ENCODE measurements around the gene STON1.
"Not testable (repeated sequence)": the region's sequence is repeated elsewhere in the genome, so short reads cannot be mapped to it uniquely, and the experiment has no call there.

STON1 gene, protein sequence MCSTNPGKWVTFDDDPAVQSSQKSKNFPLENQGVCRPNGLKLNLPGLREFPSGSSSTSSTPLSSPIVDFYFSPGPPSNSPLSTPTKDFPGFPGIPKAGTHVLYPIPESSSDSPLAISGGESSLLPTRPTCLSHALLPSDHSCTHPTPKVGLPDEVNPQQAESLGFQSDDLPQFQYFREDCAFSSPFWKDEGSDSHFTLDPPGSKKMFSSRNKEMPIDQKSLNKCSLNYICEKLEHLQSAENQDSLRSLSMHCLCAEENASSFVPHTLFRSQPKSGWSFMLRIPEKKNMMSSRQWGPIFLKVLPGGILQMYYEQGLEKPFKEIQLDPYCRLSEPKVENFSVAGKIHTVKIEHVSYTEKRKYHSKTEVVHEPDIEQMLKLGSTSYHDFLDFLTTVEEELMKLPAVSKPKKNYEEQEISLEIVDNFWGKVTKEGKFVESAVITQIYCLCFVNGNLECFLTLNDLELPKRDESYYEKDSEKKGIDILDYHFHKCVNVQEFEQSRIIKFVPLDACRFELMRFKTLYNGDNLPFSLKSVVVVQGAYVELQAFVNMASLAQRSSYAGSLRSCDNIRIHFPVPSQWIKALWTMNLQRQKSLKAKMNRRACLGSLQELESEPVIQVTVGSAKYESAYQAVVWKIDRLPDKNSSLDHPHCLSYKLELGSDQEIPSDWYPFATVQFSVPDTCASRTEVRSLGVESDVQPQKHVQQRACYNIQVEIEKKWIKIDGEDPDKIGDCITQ

DNA sequence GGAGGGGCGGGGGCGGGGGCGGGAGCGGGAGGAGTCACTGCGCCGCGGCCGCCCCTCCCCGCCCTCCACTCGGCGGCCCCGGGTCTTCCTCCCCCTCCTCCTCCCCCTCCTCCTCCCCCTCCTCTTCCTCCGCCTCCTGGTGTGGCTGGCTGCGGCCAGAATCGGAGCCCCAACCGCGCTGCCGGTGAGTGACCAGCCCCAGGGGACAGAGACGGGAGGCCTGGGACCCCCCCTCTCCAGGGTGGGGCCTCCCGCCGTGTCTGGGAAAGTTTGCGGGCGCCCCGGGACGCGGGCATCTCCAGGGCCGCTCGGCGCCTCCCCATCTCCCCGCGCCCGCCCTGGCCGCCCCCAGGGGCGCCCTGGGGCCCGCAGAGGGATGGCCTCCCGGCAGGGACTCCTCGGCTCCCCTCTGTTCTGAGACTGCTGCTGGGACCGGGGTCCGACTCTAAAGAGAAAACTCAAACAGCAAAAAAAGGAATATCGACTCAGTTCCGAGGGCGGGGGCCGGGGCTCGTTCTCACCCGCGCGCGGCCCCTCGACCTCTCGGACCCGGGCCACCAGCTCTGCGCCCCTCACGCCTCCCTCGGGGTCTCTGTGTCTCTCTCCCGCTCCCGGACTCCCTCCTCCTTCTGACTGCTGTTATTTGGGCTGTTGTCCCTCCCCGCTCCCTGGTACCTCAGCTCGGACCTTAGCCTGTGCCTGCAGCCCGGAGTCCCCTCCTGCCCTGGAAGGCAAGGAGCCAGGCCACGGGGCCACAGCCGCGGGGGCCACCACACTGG, at the start of gene STON1:
Gene STON1 (plus strand): TSS at position 122 of the 779 bp plus-strand sequence. CDS start 50,480 bp downstream, outside the sequence.
- DNase-seq, result no peak

DNA sequence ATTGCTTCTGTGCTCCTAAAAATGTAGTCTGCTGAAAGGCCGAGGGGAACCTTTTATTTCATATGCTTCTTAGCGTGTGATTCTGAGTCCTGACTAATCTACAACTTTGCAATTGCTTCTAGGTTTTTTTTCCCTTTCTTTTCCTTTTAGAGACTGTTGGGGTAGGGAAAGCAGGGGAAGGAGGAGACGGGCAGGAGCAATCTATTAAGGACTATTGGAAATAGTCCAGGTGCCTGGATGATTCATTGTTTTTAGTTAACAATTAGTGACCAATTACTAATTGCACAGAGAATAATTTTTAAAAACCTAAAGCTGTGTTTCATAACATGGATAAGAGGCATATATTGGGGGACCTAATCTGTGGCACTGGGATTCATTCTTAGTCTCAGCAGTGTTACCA, 49.4 kb upstream of the STON1 start:
- DNase-seq, result no peak

GRCh38 chr2:48482313-48482712, 47.6 kb upstream of the STON1 start:
- no peak for DNase-seq

- DNase-seq, result peak; percentile 8
These were observed 47.2 kb upstream of the STON1 start for GRCh38 chr2:48482769-48483168.

GRCh38 chr2:48483506-48483905, 46.4 kb upstream of the STON1 start:
- no peak for DNase-seq

GRCh38 chr2:48483916-48484315, 46.0 kb upstream of the STON1 start:
- DNase-seq, result no peak

DNA sequence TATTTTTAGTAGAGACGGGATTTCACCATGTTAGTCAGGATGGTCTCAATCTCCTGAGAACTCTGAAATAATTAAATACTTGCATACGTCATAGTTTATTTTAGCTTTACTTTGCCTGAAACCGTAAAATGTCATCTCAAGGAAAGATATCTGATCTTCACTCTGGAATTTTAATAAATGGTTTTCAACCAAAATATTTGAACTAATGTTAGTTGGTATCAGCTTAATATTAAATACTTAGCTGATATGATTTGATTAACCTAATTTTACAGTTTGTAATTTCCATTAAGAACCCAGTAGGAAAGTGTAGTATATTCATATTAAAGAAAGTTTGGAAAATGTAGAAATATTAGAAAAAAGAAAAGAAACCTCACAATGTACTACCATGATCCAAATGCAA, 41.4 kb upstream of the STON1 start:
- DNase-seq, result no peak

- DNase-seq, result no peak
These were observed 33.1 kb upstream of the STON1 start for GRCh38 chr2:48496849-48497248.

GRCh38 chr2:48504647-48505327, 25.2 kb upstream of the STON1 start:
- no peak for DNase-seq

GRCh38 chr2:48507111-48507510, 22.8 kb upstream of the STON1 start:
- no peak for DNase-seq

- no peak for DNase-seq
These were observed 21.4 kb upstream of the STON1 start for GRCh38 chr2:48508461-48509124.

DNA sequence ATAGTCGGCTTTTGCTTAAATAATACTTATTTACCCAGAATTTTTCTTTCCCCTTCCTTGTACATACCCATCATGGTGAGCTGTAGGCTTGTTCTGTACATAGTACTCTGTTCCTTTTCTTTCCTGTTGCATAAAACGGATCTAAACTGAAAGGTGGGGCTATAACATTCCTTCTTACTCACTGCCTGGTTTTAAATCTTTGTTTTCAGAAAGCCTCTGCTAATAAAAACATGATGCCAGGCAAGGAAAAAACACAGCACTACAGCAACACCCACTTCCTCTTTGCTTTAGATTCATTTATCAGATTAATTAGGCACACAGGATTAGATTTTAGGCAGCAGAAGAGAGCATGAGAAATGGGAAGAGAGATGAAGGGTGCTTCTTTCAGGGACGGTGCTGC, 19.6 kb upstream of the STON1 start:
- DNase-seq, result no peak

- DNase-seq, result no peak
These were observed 18.0 kb upstream of the STON1 start for GRCh38 chr2:48511849-48512470.

DNA sequence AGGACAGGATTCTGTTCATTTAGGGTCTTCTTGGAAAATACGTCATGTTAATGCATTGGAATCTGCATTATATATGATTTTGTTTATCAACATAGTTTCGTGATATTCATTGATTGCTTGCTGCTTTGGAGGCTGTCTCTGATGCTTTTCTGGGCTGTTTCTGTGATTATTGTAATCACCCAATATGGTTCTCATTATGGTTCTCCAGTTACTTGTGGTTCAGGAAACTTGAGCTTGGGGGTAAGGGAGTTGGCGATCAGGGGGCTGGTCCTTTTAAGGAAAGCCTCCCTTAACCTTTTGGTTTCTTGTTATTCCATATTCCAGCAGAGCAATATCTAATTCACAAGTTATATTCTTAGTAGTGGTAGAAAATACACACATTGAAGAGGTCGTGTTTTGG, 17.4 kb upstream of the STON1 start:
- no peak for DNase-seq

GRCh38 chr2:48514348-48515003, 15.5 kb upstream of the STON1 start:
- DNase-seq, result no peak

GRCh38 chr2:48515513-48515985, 14.4 kb upstream of the STON1 start:
- DNase-seq, result no peak

GRCh38 chr2:48519593-48519992, 10.4 kb upstream of the STON1 start:
- DNase-seq, result no peak

DNA sequence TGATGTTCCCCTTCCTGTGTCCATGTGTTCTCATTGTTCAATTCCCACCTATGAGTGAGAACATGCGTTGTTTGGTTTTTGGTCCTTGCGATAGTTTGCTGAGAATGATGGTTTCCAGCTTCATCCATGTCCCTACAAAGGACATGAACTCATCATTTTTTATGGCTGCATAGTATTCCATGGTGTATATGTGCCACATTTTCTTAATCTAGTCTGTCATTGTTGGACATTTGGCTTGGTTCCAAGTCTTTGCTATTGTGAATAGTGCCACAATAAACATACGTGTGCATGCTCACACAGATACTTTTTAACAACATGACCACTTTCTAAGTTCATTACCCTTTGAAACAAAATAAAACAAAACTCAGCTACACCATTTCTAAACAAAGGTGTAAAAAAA, 5.2 kb upstream of the STON1 start:
- DNase-seq, result not testable (repeated sequence)

DNA sequence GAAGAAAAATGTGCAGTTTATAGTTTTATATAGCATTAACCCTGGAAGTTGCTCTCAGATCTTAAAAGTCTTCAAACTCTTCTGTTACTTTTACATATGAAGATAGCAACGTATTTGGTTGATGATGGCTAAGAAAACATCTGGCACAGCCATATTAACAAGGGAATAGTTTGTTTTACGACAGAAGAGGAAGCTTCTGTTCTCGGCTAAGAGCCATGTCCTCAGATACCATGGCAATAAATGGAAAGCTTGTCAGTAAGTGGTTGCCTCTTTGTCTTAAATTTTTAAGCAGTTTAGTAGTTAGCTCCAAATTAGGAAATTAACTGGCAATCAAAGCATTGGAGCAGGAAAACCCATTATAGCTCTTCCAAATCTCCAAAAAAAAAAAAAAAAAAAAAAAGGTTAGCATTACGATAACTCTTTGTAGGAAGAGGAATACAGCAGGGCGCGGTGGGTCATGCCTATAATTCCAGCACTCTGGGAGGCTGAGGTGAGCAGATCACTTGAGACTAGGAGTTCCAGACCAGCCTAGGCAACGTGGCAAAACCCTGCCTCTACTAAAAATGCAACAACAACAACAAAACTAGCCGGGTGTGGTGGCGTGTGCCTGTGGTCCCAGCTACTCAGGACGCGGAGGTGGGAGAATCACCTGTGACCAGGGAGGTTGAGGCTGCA, 4.5 kb upstream of the STON1 start:
- DNase-seq, result no peak

DNA sequence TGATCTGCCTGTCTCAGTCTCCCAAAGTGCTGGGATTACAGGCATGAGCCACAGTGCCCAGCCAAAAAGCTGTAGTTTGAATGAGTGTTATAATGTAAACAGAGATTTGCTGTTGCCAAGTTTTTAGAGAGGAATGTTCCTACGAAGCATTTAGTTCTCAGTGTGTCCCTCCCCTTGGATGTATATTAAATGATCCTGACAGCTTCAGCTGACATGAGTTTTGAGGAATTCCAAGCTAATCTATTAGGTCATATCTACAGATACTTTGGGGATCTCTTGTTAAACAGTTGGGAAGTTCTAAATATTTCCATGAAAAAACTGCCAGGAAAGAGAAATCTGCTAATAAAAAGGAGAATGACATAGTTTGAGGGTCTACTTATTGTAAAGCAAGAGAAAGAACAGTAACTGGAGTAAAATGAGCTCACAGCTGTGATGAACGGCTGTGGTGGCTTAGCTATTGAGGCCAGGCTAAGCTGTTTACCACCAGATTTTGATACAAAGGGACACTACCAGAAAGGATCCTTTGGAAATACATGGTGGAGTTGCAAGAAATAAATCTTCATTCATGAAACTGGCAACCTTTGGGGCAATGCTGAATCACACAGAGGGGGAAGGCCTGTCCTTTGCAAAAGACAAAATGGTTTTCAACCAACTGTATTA, 2.6 kb upstream of the STON1 start:
- no peak for DNase-seq
